ENCODE data around the gene PSKH1. TPM values are rescaled to one million over a fixed set of nuclear protein-coding genes. Genes with fewer than 3 reads are reported as not detected.
A peak's percentile ranks its signal among the peaks of the same experiment; 100 is the strongest.

Gene PSKH1
- total RNA-seq, 4 donors from 2014 or later = 16.1 to 24.6 (median 19.9) TPM

DNA sequence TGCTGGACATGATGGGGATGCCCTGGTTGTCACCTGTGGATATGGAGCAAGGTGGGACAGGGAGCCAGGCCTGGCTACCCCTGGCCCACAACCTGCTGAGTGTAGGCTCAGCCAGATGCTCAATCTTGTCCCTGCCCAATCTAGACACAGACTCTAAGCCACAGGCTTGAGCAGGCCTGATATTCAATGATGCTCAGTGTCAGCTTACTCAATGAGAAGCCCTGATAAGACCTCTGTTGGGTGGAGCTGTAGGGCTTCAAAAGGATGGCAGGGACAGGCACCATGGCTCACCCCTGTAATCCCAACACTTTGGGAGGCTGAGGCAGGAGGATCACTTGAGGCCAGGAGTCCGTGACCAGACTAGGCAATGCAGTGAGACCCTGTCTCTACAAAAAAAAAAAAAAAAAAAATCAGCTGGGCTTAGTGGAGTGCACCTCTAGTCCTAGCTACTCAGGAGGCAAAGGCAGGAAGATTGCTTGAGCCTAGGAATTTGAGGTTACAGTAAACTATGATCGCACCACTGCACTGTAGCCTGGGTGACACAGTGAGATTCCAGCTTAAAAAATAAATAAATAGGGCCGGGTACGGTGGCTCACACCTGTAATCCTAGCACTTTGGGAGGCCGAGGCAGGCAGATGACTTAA lies 47.5 kb downstream of the PSKH1 start:
- ATAC-seq (ENCODE audit: low FRiP score) (no peak), DNase-seq (ENCODE audit: low spot score) (no peak)
- TF ChIP-seq, protein P1, sequence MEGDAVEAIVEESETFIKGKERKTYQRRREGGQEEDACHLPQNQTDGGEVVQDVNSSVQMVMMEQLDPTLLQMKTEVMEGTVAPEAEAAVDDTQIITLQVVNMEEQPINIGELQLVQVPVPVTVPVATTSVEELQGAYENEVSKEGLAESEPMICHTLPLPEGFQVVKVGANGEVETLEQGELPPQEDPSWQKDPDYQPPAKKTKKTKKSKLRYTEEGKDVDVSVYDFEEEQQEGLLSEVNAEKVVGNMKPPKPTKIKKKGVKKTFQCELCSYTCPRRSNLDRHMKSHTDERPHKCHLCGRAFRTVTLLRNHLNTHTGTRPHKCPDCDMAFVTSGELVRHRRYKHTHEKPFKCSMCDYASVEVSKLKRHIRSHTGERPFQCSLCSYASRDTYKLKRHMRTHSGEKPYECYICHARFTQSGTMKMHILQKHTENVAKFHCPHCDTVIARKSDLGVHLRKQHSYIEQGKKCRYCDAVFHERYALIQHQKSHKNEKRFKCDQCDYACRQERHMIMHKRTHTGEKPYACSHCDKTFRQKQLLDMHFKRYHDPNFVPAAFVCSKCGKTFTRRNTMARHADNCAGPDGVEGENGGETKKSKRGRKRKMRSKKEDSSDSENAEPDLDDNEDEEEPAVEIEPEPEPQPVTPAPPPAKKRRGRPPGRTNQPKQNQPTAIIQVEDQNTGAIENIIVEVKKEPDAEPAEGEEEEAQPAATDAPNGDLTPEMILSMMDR (IDR thresholded peaks at IDR 0.05) = no peak

DNA sequence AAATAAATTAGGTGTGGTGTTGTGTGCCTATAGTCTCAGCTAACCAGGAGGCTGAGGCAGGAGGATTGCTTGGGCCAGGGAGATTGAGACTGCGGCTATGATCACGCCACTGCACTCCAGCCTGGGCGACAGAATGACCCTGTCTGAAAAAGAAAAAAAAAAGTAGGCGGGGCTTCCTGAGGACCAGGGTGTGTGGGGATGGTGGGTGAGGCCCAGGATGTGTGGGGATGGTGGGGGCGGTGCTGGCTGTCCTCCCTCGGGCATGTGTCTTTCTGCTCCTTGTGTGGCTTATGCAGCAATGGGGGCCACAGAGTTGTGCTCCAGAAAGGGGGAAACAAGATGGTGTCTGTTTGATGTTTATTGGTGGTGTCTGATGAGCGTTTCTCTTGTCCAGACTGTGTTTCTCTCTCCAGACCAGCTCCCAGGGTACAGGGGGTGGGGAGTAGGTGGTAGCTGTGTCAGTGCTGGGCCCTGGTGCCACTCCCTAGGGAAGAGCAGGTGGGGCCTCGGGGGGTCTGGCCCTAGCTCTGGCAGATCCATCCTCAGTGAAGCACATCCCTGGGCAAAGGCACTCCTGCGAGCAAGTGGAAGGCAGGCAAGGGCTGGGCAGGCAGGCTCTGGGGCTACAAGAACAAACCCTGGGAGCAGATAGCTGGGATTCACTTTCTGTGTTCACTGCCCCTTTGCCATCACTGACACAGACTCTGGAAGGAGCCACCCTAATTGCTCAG lies 48.6 kb downstream of the PSKH1 start:
- ATAC-seq (ENCODE audit: low FRiP score) = no peak
- TF ChIP-seq, protein P1 (IDR thresholded peaks at IDR 0.05) = no peak
- DNase-seq (ENCODE audit: low spot score) = no peak

DNA sequence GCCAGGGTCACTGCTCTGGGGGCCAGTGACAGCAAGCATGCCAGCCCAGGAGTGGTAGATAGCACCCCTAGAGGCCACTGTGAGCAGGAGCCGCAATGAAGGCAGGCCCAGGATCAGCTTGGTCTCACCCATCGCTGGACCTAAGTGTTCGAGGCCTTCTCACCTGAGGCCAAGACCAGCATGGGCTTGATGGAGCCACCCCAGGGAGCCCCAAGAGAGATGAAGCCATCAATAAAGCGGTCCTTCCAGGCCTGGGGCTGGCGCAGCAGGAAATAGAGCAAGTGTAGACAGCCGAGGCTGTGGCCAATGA lies 49.1 kb downstream of the PSKH1 start:
- DNase-seq (ENCODE audit: low spot score) (no peak), ATAC-seq (ENCODE audit: low FRiP score) (peak; percentile 32)
- TF ChIP-seq, protein P1 (IDR thresholded peaks at IDR 0.05) = no peak

DNA sequence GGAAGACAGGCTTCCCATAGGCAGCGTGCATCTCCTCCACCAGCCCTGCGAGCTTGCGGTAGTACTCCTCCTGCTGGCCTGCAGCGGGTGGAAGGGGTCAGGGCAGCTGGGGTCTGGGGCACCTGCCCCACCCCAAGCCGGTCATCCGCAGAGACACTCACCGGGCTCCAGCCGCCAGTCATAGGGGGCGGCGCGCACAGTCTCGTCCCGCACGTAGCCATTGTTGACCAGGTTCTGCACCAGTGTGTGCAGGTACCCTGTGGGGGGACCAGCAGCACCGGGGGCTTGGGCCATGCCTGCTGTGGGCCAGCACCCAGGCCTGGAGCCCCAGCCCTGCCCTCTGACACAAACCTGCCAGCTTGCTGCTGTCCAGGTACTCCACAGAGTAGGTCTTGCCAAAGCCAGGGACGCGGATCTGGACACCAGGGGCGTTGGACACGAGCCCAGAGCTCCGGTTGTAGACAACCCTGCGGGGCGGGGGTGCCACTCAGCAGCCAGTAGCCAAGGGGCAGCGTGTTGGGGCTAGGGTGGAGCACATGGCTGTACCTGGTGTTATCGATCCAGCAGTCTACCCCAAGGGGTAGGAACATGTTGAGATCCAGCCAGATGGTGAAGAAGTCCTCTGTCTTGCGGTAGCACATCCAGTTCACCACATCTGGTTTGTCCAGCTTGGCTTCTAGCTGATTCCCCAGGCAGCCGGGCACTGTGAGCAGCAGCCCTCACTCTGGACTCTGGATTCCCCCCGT lies 49.6 kb downstream of the PSKH1 start:
- TF ChIP-seq, protein P1 (IDR thresholded peaks at IDR 0.05) = no peak
- ATAC-seq (ENCODE audit: low FRiP score) (no peak), DNase-seq (ENCODE audit: low spot score) (no peak)

DNA sequence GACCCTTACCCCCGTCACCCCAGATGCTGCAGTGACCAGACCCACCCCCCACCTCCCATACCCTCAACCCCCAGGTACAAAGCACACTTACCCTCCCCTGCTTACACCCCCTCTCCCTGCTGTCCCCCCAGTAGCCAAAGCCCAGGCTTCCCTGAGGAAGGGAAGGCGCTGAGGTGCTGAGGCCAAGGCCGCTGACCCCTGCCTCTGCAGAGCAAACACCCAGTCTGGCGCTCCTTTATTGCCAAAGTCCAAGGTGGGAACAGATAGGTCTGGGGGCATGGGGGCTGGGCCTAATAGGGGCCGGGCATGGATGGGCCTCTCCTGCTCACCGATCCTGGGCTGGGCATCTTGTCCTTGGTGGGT lies 50.2 kb downstream of the PSKH1 start:
- TF ChIP-seq, protein P1 (IDR thresholded peaks at IDR 0.05) = no peak
- DNase-seq (ENCODE audit: low spot score) (no peak), ATAC-seq (ENCODE audit: low FRiP score) (no peak)

DNA sequence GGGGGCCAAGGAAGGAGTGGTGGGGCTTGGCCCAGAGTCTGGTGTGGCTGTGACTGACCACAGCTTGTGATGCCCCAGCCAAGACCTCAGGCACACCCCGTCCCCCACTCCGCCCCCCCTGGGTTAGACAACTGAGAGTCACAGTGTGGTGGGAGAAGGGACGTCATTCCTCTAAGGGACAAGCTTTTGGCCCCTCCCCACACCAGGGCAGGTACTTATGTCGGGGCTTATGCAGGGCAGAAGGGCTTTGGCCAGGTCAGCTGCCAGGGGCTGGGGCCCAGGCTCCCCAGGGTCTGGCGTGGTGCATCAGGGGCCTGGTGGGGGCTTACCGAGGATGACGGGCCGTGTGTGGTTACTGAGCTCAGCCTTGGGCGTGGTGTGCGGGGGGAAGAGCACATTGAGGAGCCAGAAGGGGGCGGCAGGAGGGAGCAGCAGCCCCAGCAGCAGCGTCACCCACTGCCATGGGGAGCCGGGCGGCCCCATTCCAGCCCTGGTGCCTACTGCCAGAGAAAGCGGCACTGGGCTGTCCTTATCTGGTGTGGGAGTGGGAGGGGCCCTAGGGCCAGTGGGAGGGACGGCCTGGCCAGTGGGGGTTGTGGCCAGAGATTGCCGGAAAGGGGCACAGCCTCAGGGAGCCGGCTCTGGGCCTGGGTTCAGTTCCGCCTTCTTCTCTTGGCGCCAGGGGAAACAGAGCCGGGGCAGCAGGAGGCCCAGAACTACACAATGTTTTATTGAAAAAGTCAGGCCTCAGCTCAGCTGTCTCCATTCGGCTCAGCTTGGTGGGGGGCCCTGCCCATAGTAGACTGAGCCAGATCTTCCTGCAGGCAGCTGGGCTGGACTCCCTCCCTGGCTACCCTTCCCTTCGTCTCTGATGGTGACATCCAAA lies 50.8 kb downstream of the PSKH1 start, which contains the start of gene LCAT:
LCAT (minus strand) TSS at position 502 of the 886 bp plus-strand sequence; CDS start at position 483, 19 bp downstream.
- peak; percentile 57 for ATAC-seq (ENCODE audit: low FRiP score)
- TF ChIP-seq, protein P1 (IDR thresholded peaks at IDR 0.05) = no peak
- DNase-seq (ENCODE audit: low spot score) = no peak

Measured in omental fat pad (tissue), 4 donors.